GM12865 (cell line): ENCODE results near the gene EIF5A.

Source experiments
- DNase-seq: peaks from one replicate; pipeline ENCODE4 v3.0.0; 2010; ENCODE audit warnings: low read depth
- H3K4me3 ChIP-seq: 2 replicates; pipeline ENCODE4 v1.5.1; 2011; ENCODE audit warnings: mild to moderate bottlenecking, low read depth, low read length, control low read depth
- TF ChIP-seq, protein P1 (sequence below): IDR thresholded peaks from 2 replicates; pipeline ENCODE4 v1.5.1; 2011; ENCODE audit warnings: low read length, control low read depth, low read depth, inconsistent platforms; ENCODE audit not compliant: insufficient read depth; ENCODE audit errors: missing control alignments

Gene EIF5A

DNA sequence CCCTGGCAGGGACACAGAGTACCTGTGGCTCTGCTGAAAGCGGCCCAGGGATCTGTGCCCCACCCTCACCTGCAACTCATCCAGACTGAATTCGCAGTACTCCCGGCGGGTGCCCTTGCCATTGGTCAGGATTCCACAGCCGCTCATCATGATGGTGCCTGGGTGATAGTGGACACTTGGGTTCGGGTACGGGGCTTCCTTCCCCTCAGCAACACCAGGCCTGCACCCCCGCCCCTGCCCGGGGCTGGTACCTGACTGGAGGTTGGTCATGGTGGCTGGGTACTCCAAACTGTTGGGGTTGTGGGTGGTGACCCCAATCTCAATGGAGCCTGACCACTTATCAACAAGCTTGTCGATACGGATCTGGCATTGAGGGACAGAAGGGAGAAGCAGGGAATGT lies 18.8 kb downstream of the EIF5A start:
- H3K4me3 ChIP-seq = no peak overlapping the region
- no peak for DNase-seq
- TF ChIP-seq, protein P1, sequence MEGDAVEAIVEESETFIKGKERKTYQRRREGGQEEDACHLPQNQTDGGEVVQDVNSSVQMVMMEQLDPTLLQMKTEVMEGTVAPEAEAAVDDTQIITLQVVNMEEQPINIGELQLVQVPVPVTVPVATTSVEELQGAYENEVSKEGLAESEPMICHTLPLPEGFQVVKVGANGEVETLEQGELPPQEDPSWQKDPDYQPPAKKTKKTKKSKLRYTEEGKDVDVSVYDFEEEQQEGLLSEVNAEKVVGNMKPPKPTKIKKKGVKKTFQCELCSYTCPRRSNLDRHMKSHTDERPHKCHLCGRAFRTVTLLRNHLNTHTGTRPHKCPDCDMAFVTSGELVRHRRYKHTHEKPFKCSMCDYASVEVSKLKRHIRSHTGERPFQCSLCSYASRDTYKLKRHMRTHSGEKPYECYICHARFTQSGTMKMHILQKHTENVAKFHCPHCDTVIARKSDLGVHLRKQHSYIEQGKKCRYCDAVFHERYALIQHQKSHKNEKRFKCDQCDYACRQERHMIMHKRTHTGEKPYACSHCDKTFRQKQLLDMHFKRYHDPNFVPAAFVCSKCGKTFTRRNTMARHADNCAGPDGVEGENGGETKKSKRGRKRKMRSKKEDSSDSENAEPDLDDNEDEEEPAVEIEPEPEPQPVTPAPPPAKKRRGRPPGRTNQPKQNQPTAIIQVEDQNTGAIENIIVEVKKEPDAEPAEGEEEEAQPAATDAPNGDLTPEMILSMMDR = no peak

DNA sequence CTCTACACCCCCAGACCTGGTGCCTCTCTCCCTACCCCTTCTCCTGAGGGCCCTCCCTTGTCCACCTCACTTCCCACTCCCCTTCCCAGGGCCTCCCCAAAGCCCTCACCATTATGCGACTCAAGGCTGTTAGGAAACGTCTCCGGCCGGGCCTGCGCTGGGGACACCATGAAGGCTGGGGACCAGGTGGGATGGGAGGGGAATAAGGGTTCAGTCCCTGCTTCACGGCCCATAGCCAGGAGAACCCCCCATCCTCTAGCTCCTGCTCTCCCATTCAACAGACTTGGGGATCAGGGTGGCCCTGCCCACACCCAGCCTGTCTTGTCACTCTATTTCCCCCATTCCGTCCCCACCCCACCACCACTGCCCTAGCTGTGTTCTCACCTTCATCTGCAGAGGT lies 19.6 kb downstream of the EIF5A start:
- TF ChIP-seq, protein P1 = no peak
- DNase-seq = no peak
- H3K4me3 ChIP-seq = no peak overlapping the region

DNA sequence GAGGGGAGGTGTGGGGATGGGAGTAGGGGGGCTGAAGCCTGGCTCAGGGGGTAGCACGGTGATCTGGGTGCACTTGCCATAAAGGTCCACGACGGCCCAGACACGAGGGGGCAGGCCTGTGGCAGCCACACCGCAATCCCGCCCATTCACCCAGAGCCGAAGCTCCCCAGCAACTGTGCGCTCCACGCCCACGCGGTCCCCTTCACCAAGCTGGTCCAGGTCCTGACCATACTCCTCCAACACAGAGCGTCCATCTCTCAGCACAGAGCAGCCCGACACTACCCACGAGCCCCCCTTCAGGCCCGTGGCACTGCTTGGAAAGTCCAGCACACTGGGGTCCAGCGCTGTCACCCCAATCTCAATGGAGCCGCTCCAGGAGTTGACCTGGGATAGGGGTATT lies 20.1 kb downstream of the EIF5A start:
- H3K4me3 ChIP-seq = no peak overlapping the region

DNA sequence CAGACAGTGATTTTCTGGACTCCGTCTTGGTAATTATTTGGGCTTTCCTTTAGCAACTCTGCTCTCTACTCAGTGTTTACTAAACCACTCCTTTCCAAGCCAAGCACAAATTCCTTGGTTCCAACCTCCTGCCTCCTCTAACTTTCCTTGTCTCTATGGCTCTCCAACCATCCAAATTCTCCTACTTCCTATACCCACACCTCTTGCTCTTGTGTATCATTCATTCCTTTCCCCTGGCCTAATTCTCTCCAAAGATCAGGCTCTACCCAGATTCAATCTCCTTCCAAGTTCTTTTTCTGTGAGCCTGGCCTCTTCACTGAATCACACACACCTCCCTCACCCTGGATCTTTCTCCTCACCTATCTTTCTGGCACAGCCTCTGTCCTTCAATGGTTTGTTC lies 20.6 kb downstream of the EIF5A start:
- TF ChIP-seq, protein P1 = no peak
- H3K4me3 ChIP-seq = peak overlapping the region; percentile 74
- no peak for DNase-seq

More for the DNA sequence above, 20.1 kb downstream of the EIF5A start:
- no peak for DNase-seq
- TF ChIP-seq, protein P1 = no peak

DNA sequence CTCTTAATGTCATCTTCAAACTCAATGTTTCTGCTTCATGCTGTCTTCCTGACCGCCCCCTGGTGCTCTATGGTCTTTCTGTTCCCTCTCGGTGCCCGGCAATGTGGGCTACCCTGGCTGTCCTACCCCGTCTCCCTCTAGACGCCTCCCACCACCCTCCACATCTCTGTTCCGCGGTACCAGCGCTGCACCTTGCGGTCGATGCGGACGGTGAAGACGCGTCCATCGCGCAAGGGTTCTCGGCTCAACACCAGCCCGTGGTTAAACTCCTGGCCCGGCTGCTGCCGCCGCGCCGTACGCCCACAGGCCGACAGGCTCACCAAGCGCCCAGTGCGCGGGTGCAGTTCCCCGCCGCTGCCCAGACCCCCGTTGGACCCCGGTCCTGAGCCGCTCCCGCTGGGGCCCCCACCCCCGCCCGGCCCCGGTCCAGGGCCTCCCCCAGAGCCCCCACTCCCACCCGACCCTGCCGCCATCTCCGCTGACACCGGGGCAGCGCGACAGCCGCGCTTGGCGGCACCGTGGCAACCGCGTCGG lies 21.5 kb downstream of the EIF5A start, which contains the start of gene NEURL4:
Gene NEURL4 (minus strand): TSS at position 496 of the 534 bp plus-strand sequence. CDS start 23 bp downstream, at position 473.
- TF ChIP-seq, protein P1 = no peak
- H3K4me3 ChIP-seq = peak within 1 kb of the TSS; percentile 74
- peak; percentile 51 for DNase-seq

DNA sequence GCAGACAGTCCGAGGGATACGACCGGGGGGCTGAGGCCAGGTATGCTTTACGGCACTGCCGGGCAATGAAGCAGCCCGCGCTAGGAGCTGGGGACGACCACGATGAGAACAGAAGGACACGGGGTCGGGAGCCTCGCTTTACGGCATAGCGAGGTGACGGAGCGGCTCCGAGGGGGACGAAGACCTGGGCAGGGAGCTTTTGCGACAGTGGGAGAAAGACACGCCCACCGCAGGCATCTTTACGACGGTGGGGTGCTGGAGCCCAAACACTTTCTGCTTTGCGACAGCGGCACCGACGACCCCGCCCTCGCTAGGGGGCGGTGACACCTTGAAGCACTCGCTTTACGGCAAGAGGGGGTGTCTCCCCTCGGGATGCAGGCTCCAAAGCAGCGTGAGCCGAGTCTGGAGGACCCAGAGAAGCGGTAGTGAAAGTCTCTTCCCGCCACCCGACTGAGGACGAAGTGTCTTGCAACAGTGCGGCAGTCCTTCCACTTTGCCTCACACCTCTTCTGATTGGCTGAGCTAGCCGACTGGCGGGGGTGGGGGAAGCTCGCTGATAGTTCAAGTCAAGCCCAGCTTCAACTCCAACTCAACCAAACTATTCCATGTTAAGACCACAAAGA lies 22.1 kb downstream of the EIF5A start:
- TF ChIP-seq, protein P1 = no peak
- peak; percentile 100 for DNase-seq
- H3K4me3 ChIP-seq = peak overlapping the region; percentile 74
